Epithelial cell of esophagus (primary cell): Measurements from ENCODE around the gene RPL28.
A peak's percentile ranks its signal among the peaks of the same experiment; 100 is the strongest.

Experiments used
- DNase-seq: peaks from one replicate; pipeline ENCODE4 v3.0.0; 2010; ENCODE audit warnings: low read depth
- H3K4me3 ChIP-seq: 2 replicates; pipeline ENCODE4 v1.5.1; 2011; ENCODE audit warnings: mild to moderate bottlenecking, low read length, control low read depth
- TF ChIP-seq, protein P1 (sequence below): IDR thresholded peaks from 2 replicates; pipeline ENCODE4 v1.5.1; 2011; ENCODE audit warnings: low read depth, mild to moderate bottlenecking, low read length, control low read depth, inconsistent platforms; ENCODE audit not compliant: insufficient read depth; ENCODE audit errors: missing control alignments

RPL28 gene

DNA sequence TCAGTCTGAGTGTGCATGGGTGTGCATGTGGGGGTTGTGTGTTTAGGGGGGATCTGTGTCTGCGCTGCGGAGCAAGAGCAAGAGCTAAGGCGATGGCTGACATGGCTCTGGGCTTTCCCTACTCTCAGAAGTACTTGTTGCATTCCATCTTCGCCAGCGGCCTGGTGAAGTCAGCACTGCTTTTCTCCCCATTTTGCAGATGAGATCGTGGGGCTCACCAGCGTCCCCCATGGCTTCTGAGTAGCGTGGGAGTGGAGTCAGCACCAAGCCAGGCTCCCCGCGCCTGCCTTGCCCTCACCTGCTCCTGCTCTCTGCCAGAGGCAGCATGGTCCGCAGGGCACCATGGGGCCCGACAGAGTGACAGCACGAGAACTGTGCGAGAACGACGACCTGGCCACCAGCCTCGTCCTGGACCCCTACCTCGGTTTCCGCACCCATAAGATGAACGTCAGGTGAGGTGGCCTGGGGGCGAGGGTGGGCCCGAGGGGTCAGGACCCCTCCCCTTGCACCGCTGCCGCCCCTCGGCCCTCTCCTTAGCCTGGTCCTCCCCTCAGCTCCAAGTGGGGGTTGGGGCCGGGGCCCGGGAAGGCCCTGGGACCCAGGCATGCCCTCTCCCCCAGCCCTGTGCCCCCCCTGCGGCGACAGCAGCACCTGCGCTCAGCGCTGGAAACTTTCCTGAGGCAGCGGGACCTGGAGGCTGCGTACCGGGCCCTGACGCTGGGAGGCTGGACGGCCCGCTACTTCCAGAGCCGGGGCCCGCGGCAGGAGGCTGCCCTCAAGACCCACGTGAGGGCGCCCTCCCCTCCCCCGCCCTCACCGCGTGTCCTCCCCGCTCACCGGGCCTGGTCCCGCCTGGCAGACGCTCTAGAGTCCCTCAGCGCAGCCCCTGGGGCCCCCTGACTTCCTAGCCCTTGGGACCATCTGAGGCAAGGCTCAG, 43.9 kb upstream of the RPL28 start:
- no peak for DNase-seq
- H3K4me3 ChIP-seq: peak overlapping the region; percentile 94
- TF ChIP-seq, protein P1, sequence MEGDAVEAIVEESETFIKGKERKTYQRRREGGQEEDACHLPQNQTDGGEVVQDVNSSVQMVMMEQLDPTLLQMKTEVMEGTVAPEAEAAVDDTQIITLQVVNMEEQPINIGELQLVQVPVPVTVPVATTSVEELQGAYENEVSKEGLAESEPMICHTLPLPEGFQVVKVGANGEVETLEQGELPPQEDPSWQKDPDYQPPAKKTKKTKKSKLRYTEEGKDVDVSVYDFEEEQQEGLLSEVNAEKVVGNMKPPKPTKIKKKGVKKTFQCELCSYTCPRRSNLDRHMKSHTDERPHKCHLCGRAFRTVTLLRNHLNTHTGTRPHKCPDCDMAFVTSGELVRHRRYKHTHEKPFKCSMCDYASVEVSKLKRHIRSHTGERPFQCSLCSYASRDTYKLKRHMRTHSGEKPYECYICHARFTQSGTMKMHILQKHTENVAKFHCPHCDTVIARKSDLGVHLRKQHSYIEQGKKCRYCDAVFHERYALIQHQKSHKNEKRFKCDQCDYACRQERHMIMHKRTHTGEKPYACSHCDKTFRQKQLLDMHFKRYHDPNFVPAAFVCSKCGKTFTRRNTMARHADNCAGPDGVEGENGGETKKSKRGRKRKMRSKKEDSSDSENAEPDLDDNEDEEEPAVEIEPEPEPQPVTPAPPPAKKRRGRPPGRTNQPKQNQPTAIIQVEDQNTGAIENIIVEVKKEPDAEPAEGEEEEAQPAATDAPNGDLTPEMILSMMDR: no peak

DNA sequence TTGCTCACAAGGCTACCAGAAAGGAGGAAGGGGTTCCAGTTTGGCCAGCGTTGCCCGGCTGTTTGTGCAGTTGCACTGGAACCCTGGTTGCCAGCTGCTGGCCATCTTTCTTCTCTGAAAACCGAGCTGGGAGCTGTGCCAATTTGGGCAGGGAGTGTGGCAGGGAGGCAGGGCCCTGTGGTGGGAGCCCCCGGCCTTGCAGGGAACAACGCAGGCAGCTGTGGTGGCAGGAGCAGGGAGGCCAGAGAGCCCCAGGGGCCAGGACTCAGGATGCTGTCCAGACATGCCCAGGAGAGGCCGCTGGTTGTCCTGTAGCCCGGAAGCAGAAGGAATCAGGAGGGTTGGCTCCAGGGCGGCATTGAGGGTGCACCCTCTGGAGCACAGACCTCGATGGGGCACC, 41.3 kb upstream of the RPL28 start:
- TF ChIP-seq, protein P1: peak; percentile 2
- DNase-seq: peak; percentile 63
- no peak overlapping the region for H3K4me3 ChIP-seq

DNA sequence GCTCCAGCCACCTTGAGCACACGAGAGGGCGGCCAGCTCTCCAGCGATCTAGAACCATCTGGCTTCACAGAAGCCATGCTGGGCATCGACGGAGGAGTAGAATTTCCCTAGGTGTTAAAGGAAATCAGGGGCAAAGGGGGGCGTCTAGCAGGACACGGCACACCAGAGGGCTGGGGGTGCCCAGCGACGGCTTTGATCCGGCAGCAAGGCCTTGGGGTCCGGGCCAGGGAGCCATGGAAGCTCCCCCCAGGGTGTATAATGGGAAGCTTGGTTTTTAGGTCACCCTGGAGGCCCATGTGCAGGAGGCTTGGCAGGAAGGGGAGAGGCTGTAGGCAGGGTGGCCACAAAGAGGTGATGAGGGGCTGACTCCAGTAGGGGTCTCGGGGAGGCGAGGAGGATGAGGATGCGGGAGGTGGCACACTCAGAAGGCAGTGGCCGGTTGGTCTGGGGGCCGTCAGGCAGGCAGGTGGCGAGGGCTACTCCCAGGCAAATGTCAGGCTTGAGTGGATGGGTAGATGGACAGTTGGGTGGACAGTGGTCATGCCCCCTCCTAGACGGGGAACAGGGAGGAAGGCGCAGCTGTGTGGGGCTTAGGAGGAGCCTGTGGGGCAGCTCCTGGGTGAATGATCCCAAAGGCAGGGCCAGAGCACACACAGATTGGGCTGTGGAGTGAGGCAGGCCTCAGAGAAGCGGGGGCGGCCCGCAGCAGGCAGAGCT, 40.5 kb upstream of the RPL28 start:
- TF ChIP-seq, protein P1: no peak
- DNase-seq: no peak

DNA sequence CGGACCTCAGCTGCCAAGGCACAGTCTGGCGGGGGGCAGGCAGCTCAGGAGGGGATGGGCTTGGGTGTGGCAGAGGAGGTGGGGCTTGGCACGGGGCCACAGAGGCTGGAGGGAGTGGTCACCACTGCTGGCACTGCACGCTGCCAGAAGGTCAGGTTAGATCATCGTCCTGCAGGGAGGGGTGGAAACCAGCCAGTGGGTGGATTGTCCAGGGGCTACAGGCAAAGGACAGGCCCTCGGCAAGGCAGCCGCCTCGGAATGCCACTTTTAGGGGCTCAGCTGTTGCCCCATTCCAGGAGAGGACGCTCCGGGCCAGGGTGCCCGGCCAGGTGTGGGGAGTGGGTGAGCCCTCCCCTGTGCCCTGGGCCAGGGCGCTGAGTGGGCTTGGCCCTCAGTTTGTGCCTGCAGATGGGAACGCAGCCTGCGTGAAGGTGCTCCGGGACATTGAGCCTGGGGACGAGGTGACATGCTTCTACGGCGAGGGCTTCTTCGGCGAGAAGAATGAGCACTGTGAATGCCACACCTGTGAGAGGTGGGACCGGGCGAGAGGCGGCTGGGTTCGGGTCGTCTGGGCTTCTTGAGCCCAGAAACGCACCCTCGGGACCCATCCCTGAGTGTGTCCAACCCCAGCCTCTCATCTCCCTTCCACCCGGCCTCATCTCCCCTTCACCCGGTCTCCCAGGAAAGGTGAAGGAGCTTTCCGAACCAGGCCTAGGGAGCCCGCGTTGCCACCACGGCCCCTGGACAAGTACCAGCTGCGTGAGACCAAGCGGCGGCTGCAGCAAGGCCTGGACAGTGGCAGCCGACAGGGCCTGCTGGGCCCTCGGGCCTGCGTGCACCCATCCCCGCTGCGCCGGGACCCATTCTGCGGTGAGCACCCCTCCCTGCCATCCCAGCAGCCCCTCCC, 39.7 kb upstream of the RPL28 start:
- TF ChIP-seq, protein P1: no peak
- DNase-seq: no peak
- no peak overlapping the region for H3K4me3 ChIP-seq

More for the DNA sequence above, 40.5 kb upstream of the RPL28 start:
- no peak overlapping the region for H3K4me3 ChIP-seq

DNA sequence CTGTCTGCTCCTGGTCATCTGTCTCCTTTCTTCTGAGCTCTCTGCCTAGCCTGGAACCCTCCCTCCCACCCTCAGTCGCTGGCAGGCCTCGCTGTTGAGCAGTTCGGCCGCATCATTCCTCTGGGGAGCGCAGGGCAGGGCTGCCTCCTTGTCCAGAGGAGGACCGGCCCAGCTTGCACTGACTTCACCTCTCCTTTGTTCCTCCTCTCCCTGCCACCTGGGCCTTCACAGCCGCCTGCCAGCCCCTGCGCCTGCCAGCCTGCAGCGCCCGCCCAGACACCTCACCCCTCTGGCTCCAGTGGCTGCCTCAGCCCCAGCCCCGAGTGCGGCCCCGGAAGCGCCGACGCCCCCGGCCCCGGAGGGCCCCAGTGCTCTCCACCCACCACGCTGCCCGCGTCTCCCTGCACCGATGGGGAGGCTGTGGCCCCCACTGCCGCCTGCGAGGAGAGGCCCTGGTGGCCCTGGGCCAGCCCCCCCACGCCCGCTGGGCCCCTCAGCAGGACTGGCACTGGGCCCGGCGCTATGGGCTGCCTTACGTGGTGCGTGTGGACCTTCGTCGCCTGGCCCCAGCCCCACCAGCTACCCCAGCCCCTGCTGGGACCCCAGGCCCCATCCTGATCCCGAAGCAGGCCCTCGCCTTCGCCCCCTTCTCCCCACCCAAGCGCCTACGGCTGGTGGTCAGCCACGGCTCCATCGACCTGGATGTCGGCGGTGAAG, 38.8 kb upstream of the RPL28 start:
- TF ChIP-seq, protein P1: no peak
- no peak for DNase-seq
- H3K4me3 ChIP-seq: no peak overlapping the region

DNA sequence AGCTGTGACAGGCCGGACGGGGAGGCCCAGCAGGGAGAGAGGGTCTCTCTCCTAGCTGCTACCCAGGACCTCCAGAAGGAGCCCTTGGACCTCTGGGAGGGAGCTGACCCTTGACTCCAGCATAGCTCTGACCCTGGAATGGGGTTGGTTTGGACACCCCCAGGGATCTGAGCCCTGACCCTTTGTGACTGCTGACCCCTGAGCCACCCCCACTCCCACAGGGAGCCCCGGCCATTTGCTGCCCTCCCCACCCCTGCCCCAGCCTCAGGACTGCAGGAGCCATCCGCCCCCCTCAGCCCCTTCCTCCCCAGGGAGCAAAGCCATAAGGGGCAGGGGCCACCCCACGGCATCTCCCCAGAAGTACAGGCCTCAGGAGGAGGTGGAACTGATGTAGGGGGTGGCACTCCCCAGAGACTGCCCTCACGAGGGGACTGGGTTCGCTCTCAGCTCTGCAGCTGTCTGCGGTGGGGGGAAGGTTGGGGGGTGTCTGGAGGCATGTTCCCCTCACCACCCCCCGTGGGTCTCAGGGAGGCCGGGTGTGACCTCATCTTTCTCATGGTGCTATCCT, 38.2 kb upstream of the RPL28 start:
- H3K4me3 ChIP-seq: no peak overlapping the region
- DNase-seq: no peak
- TF ChIP-seq, protein P1: no peak
